ENCODE data around the gene SEMA3A.

GRCh38 chr7:84136336-84136735, 58.3 kb downstream of the SEMA3A start:
- TF ChIP-seq CTCF (IDR thresholded peaks at IDR 0.05), result no peak
- no peak for TF ChIP-seq EZH2 (IDR thresholded peaks at IDR 0.05)
- TF ChIP-seq EZH2phosphoT487 (IDR thresholded peaks at IDR 0.05), result no peak
